HCT116 (cell line): ENCODE results near the gene KRTAP3-3. TPM values are rescaled to one million over a fixed set of nuclear protein-coding genes. Genes with fewer than 3 reads are reported as not detected.
A peak's percentile ranks its signal among the peaks of the same experiment; 100 is the strongest.

Experiments
- ATAC-seq: fragments of 200-7000 bp; cut with Tn5 transposase; 2 replicates; pipeline ENCODE4 v1.9.1; 2020; ENCODE audit warnings: mild to moderate bottlenecking, moderate library complexity
- BruUV-seq: library from RNA; stranded (reverse); fragments of 400-500 nt; replicated peaks from 2 replicates; lab custom pipeline; 2021; lab: Mats Ljungman, UMichigan
- CTCF ChIA-PET: fragments of 300-600 bp; sonication (Branson Sonifier 250); formaldehyde crosslinking; loops from one replicate; lab custom pipeline; 2021; ENCODE audit warnings: antibody characterized with exemption; lab: Charles Lee
- POLR2A ChIA-PET: fragments of 300-600, 350-600 bp; sonication (Branson Sonifier 250); formaldehyde crosslinking; loops from one replicate; lab custom pipeline; 2021; ENCODE audit warnings: antibody characterized with exemption; lab: Charles Lee
- RAD21 ChIA-PET, 2 experiments: fragments of 300-600 bp; sonication (Branson Sonifier 250); formaldehyde crosslinking; loops; one replicate each; lab custom pipeline; 2023; ENCODE audit warnings: low total read pairs in 2 of 2; ENCODE audit not compliant: uncharacterized antibody in 2 of 2, unreplicated experiment in 2 of 2, low non-redundant PET in 1 of 2; lab: Charles Lee
- DNase-seq: peaks from one replicate; pipeline ENCODE4 v3.0.0-alpha.2; 2010; ENCODE audit warnings: low read depth, low spot score
- H2AFZ ChIP-seq: fragments of 200-600 bp; shearing (Covaris generic), sonication (generic); 2 replicates; pipeline ENCODE4 v1.6.1; 2017; ENCODE audit warnings: low read depth, mixed run types, mixed read lengths, antibody characterized with exemption, low read length; ENCODE audit not compliant: poor library complexity, severe bottlenecking
- H3K27ac ChIP-seq: 2 replicates; pipeline ENCODE4 v1.5.1; 2012; ENCODE audit warnings: low read depth, low read length
- H3K27me3 ChIP-seq: fragments of 200-600 bp; sonication (generic); 2 replicates; pipeline ENCODE4 v1.6.1; 2016; ENCODE audit warnings: mixed run types, low read length, mixed read lengths; ENCODE audit not compliant: insufficient read depth
- H3K36me3 ChIP-seq, 2 experiments: fragments of 200-500 bp in 1 of 2; fragments of 200-600 bp in 1 of 2; sonication (Bioruptor generic) in 1 of 2; sonication (generic) in 1 of 2; 2 replicates each; pipeline versions ENCODE4 v1.5.1 to v1.6.1; 2014 to 2016; ENCODE audit warnings: low read length in 2 of 2, inconsistent platforms in 1 of 2, mixed read lengths in 1 of 2, mixed run types in 1 of 2; ENCODE audit not compliant: insufficient read depth in 2 of 2, control insufficient read depth in 1 of 2
- H3K4me1 ChIP-seq, 2 experiments: fragments of 200-600 bp in 1 of 2; sonication (generic) in 1 of 2; 2 replicates each; pipeline versions ENCODE4 v1.5.1 to v1.6.1; 2012 to 2017; ENCODE audit warnings: low read length in 2 of 2, inconsistent platforms in 1 of 2, mild to moderate bottlenecking in 1 of 2, mixed read lengths in 1 of 2, mixed run types in 1 of 2, moderate library complexity in 1 of 2; ENCODE audit not compliant: insufficient read depth in 2 of 2, control insufficient read depth in 1 of 2
- H3K4me2 ChIP-seq: fragments of 200-600 bp; sonication (generic); 2 replicates; pipeline ENCODE4 v1.6.1; 2017; ENCODE audit warnings: mixed run types, low read length, mixed read lengths
- H3K4me3 ChIP-seq, 2 experiments: fragments of 200-600 bp in 1 of 2; sonication (generic) in 1 of 2; replicated peaks in 1 of 2; 2 replicates each; pipeline ENCODE4 v1.5.1; 2011 to 2016; ENCODE audit warnings: low read length in 2 of 2, control low read depth in 1 of 2, low read depth in 1 of 2, mild to moderate bottlenecking in 1 of 2, mixed read lengths in 1 of 2, mixed run types in 1 of 2
- H3K79me2 ChIP-seq: fragments of 200-600 bp; sonication (generic); 2 replicates; pipeline ENCODE4 v1.6.1; 2017; ENCODE audit warnings: mild to moderate bottlenecking, mixed run types, low read length, moderate library complexity, mixed read lengths; ENCODE audit not compliant: insufficient read depth
- H3K9ac ChIP-seq: fragments of 200-600 bp; sonication (generic); 2 replicates; pipeline ENCODE4 v1.6.1; 2016; ENCODE audit warnings: low read length, mixed read lengths
- H3K9me2 ChIP-seq: fragments of 200-600 bp; sonication (generic), shearing (Covaris generic); 2 replicates; pipeline ENCODE4 v1.6.1; 2017; ENCODE audit warnings: mixed run types, mild to moderate bottlenecking, moderate library complexity; ENCODE audit not compliant: insufficient read depth
- H3K9me3 ChIP-seq, 2 experiments: fragments of 200-500 bp in 1 of 2; fragments of 200-600 bp in 1 of 2; sonication (Bioruptor generic) in 1 of 2; sonication (generic) in 1 of 2; 2 replicates each; pipeline ENCODE4 v1.6.1; 2014 to 2017; ENCODE audit warnings: low read length in 2 of 2, mixed read lengths in 2 of 2, inconsistent platforms in 1 of 2, low read depth in 1 of 2, mild to moderate bottlenecking in 1 of 2, mixed run types in 1 of 2, moderate library complexity in 1 of 2; ENCODE audit not compliant: control insufficient read depth in 1 of 2, insufficient read depth in 1 of 2
- H4K20me1 ChIP-seq: fragments of 200-600 bp; sonication (generic), shearing (Covaris generic); 2 replicates; pipeline ENCODE4 v1.6.1; 2017; ENCODE audit warnings: mixed run types, mild to moderate bottlenecking, moderate library complexity; ENCODE audit not compliant: insufficient read depth
- CEBPB ChIP-seq: IDR thresholded peaks from 2 replicates; pipeline ENCODE4 v1.6.1; 2012; ENCODE audit warnings: low read depth
- EGR1 ChIP-seq: IDR thresholded peaks from 2 replicates; pipeline ENCODE4 v1.6.1; 2012; ENCODE audit warnings: low read depth
- ELF1 ChIP-seq: IDR thresholded peaks from 2 replicates; pipeline ENCODE4 v1.6.1; 2012; ENCODE audit warnings: low read depth, borderline replicate concordance
- EZH2 ChIP-seq: fragments of 200-600 bp; sonication (generic); IDR thresholded peaks from 2 replicates; pipeline ENCODE4 v1.6.1; 2017; ENCODE audit warnings: antibody characterized with exemption, mixed run types
- EZH2phosphoT487 ChIP-seq: fragments of 200-600 bp; IDR thresholded peaks from 2 replicates; pipeline ENCODE4 v1.6.1; 2018; ENCODE audit warnings: antibody characterized with exemption, borderline replicate concordance
- FOSL1 ChIP-seq: IDR thresholded peaks from 2 replicates; pipeline ENCODE4 v1.6.1; 2012; ENCODE audit warnings: low read depth
- MAX ChIP-seq: IDR thresholded peaks from 2 replicates; pipeline ENCODE4 v1.6.1; 2012
- RAD21 ChIP-seq: IDR thresholded peaks from 2 replicates; pipeline ENCODE4 v1.6.1; 2012; ENCODE audit warnings: low read depth, mild to moderate bottlenecking
- REST ChIP-seq: IDR thresholded peaks from 2 replicates; pipeline ENCODE4 v1.6.1; 2012; ENCODE audit warnings: low read depth
- SP1 ChIP-seq: IDR thresholded peaks from 2 replicates; pipeline ENCODE4 v1.6.1; 2012; ENCODE audit warnings: low read depth
- SRF ChIP-seq: IDR thresholded peaks from 2 replicates; pipeline ENCODE4 v1.6.1; 2012; ENCODE audit warnings: low read depth
- TCF7L2 ChIP-seq: IDR thresholded peaks from 2 replicates; pipeline ENCODE4 v1.7.0; 2011; ENCODE audit warnings: borderline replicate concordance, inconsistent platforms; ENCODE audit not compliant: insufficient read depth, insufficient read length; ENCODE audit errors: extremely low read depth
- YY1 ChIP-seq: IDR thresholded peaks from 2 replicates; pipeline ENCODE4 v1.6.1; 2011; ENCODE audit warnings: low read length, low read depth, moderate library complexity, mild to moderate bottlenecking; ENCODE audit not compliant: insufficient replicate concordance; ENCODE audit errors: extremely low read depth
- ZBTB33 ChIP-seq: IDR thresholded peaks from 2 replicates; pipeline ENCODE4 v1.6.1; 2011; ENCODE audit warnings: mild to moderate bottlenecking, low read length, moderate library complexity; ENCODE audit not compliant: insufficient replicate concordance; ENCODE audit errors: extremely low read depth
- ZFX ChIP-seq: fragments of 450-650 bp; IDR thresholded peaks from 2 replicates; pipeline ENCODE4 v1.6.1; 2017
- intact Hi-C: fragments of 100-400 bp; cut with micrococcal nuclease; formaldehyde crosslinking; loops from 2 replicates; pipeline ENCODE4 v1.10.0; 2022
- total RNA-seq: library from RNA; stranded (reverse); gene quantifications from one replicate; pipeline ENCODE4 v1.2.1, GENCODE V29; 2021; ENCODE audit not compliant: unreplicated experiment

Gene KRTAP3-3
- total RNA-seq, 1 experiment from 2014 or later: not detected

DNA sequence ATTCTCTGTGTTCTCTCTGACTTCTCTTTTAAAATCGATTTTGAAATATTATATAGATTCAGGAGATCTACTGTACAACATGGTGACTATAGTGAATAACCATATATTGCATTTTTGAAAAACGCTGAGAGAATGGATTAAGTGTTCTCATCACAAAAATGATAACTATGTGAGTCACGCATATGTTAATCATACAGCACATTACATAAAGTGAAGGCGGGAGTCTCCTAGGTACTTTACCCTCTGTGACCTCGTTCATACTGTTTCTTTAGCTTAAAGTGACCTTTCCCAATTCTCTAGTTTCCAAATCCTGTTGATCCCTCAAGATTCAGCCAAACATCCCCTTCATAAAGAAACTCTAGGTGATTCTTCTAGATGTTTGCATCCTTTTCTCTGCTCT lies 8.8 kb upstream of the KRTAP3-3 start:
- H4K20me1 ChIP-seq: no peaks in the 10 kb centered on the region
- CTCF ChIA-PET: no interaction called here
- no peaks in the 10 kb centered on the region for H3K9me3 ChIP-seq
- H3K36me3 ChIP-seq: no peaks in the 10 kb centered on the region
- no peak overlapping the region for H3K4me2 ChIP-seq
- intact Hi-C loops: no loop called here
- H3K27me3 ChIP-seq: no peaks in the 10 kb centered on the region
- no peaks in the 10 kb centered on the region; a peak in 1 of 4 replicates for H3K4me1 ChIP-seq
- POLR2A ChIA-PET: no interaction called here
- no peaks in the 10 kb centered on the region for H3K9me2 ChIP-seq
- no TSS peak for BruUV-seq
- no peak overlapping the region for H3K9ac ChIP-seq
- no peak for ATAC-seq
- H3K27ac ChIP-seq: no peak overlapping the region
- no peaks in the 10 kb centered on the region for H3K79me2 ChIP-seq
- RAD21 ChIA-PET: no interaction called here
- DNase-seq: no peak
- no peak overlapping the region for H3K4me3 ChIP-seq
- TF ChIP-seq SRF: no peak
- TF ChIP-seq CEBPB: no peak
- H2AFZ ChIP-seq: peak overlapping the region; percentile 3

- Histone ChIP-seq H3K9ac (no peak overlapping the region), H3K27ac (no peak overlapping the region), H3K9me3 (no peaks in the 10 kb centered on the region), H3K4me1 (peaks cover 3 to 10% of the 10 kb centered on the region in 2 experiments), H3K79me2 (no peaks in the 10 kb centered on the region), H4K20me1 (no peaks in the 10 kb centered on the region), H3K36me3 (no peaks in the 10 kb centered on the region), H3K4me2 (no peak overlapping the region), H3K9me2 (no peaks in the 10 kb centered on the region), H3K27me3 (no peaks in the 10 kb centered on the region), H3K4me3 (no peak overlapping the region), H2AFZ (no peak overlapping the region)
- ChIA-PET POLR2A (no interaction called here), CTCF (no interaction called here), RAD21 (no interaction called here)
- ATAC-seq (no peak), DNase-seq (no peak)
- intact Hi-C loops: no loop called here
- BruUV-seq: no TSS peak
- TF ChIP-seq ZFX (no peak), SP1 (no peak), REST (no peak), ELF1 (no peak), ZBTB33 (no peak), FOSL1 (no peak), CEBPB (no peak), EZH2phosphoT487 (no peak), YY1 (no peak), TCF7L2 (no peak), EZH2 (no peak), RAD21 (no peak), EGR1 (no peak), MAX (no peak), SRF (no peak)
Measured at GRCh38 chr17:41001795-41002194, 7.8 kb upstream of the KRTAP3-3 start.
